GM12891 (cell line): Measurements from ENCODE around the gene MAPK8IP1.

Experiments used
- DNase-seq: peaks from one replicate; pipeline ENCODE4 v3.0.0; 2011; ENCODE audit warnings: low spot score; ENCODE audit not compliant: insufficient read length
- FAIRE-seq: peaks from 2 replicates; lab custom pipeline; 2011; peaks lifted over from hg19 to GRCh38; lab: Jason Lieb, UNC
- PAX5 ChIP-seq: IDR thresholded peaks from 2 replicates; pipeline ENCODE4 v1.6.1; 2011; ENCODE audit warnings: low read length, moderate library complexity, mild to moderate bottlenecking; ENCODE audit not compliant: insufficient read depth, severe bottlenecking
- POLR2A ChIP-seq: IDR thresholded peaks from 2 replicates; pipeline ENCODE4 v1.6.1; 2011; ENCODE audit warnings: low read depth, low read length, control low read depth
- POLR2AphosphoS5 ChIP-seq: IDR thresholded peaks from 2 replicates; pipeline ENCODE4 v1.6.1; 2011; ENCODE audit warnings: low read depth, low read length, control low read depth
- POU2F2 ChIP-seq: IDR thresholded peaks from 2 replicates; pipeline ENCODE4 v1.6.1; 2011; ENCODE audit warnings: low read depth, mild to moderate bottlenecking, control low read depth, low read length, moderate library complexity
- SPI1 ChIP-seq: IDR thresholded peaks from 2 replicates; pipeline ENCODE4 v1.6.1; 2011; ENCODE audit warnings: low read depth, low read length, control low read depth
- TAF1 ChIP-seq: IDR thresholded peaks from 2 replicates; pipeline ENCODE4 v1.6.1; 2011; ENCODE audit warnings: low read depth, low read length, control low read depth

The MAPK8IP1 gene

DNA sequence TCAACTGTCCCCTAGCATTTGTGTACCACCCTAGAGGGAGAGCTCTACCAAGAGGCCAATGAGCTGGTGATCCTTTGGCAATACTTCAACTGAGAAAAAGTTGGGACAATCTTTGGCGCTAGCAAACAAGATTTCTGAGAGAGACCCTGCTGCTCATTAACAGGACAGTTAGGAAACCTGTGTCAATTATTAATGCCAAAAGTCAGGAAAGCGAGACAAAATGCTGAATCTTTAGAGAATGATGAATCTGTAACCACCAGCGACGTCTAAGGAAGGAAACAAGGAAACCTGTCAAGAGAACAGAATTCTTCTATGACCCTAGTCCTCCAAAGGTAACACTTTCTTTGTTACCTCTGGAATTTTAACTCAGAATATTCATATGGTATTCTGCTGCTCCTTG, 56.9 kb downstream of the MAPK8IP1 start:
- DNase-seq (no peak), FAIRE-seq (no peak)
- no peak for TF ChIP-seq PAX5
- no peak for TF ChIP-seq POU2F2

DNA sequence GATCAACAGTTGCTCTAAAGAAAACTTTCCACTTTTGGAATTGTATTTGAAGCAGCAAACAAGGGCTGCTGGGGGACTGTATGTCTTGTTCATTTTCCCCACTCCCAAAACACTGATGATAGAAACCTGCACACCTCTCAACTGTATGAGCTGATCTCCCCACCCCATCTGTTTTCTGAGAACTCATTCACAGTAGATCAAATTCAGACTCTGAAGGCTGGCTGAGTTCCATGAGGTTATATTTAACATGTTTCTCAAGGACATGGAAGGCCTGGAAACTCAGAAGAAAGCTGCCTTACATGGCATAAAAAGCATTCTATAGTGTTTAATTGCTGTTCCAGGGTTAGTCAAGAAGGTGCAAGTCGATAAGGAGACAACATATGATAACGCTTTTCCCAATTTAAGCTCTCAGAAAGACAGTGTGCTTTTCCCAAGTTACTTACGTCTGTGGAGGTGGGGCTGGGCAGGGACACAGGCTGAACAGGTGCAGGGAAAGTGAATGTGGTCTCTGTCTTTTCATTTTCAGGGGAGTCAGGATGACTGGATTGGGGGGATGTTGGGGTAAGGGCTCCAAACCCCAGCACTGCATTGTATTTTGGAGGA, 60.0 kb downstream of the MAPK8IP1 start:
- no peak for TF ChIP-seq POU2F2
- no peak for TF ChIP-seq TAF1
- no peak for TF ChIP-seq SPI1
- no peak for TF ChIP-seq PAX5
- TF ChIP-seq POLR2AphosphoS5, result no peak
- TF ChIP-seq POLR2A, result no peak
- FAIRE-seq, result no peak
- no peak for DNase-seq

DNA sequence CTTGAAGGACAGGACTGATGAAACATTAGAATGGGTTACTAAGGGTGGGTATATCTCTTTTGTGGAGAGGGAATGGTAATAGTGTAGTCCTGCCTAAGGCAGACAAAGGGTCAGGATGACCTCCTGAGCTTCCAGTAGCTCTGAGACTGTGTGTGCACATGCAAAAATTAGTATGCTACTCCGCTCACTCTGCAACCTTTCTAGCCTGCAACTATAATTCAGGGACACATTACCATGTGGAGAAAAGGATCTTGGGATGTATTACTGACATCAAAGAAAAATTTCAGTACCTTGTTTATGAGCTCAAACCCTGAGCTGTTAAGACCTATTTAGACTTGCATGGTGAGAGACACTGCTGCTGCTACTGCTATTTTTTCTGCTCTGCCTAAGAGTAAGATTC, 62.4 kb downstream of the MAPK8IP1 start:
- no peak for DNase-seq
- no peak for FAIRE-seq
- TF ChIP-seq SPI1, result no peak
- no peak for TF ChIP-seq PAX5
- no peak for TF ChIP-seq POU2F2
- TF ChIP-seq POLR2A, result no peak
- TF ChIP-seq TAF1, result no peak

DNA sequence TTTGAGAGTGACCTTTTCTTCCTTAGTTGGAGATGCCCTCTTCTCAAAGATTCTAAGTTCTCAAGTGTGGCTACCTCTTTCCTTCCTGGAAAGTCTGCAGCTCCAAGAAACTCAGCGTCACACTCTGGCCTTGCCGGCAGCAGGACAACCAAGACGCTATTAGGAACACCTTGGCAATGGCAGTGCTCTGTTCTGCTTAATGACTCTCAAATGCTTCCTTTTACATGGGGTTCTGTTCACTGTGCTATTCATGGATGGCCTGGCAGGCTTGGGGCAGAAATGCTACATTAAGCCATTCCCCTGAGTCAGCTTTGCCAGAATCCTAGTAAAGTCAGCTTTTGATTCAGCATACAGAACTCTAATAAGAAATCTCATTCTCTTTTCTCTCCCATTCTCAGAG, 62.9 kb downstream of the MAPK8IP1 start:
- DNase-seq (no peak), FAIRE-seq (no peak)

DNA sequence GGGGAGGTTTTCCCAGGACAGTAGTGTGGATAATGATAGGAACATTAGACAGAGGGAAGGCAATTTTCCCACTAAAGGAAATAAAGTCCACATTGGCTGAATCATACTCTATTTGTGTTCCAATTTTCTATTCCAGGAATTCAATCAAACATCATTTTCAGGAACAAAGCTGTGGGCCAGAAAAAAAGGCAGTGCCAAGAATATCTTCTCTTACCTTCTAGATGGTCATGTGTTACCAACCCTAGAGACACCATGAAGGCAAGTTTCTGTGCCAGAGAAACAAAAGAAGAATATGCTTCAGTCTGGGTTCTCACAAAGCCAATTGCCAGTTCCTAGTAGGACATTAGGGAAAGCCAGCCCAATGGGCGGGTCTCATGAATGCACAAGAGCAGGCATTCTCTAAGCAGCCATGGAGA, 64.5 kb downstream of the MAPK8IP1 start:
- no peak for DNase-seq
- FAIRE-seq, result no peak
- no peak for TF ChIP-seq TAF1
- TF ChIP-seq POU2F2, result no peak
- TF ChIP-seq POLR2A, result no peak
- TF ChIP-seq SPI1, result no peak
- TF ChIP-seq PAX5, result no peak
- TF ChIP-seq POLR2AphosphoS5, result no peak

More for the DNA sequence above, 62.9 kb downstream of the MAPK8IP1 start:
- TF ChIP-seq POU2F2 (no peak), POLR2AphosphoS5 (no peak), TAF1 (no peak), PAX5 (no peak), POLR2A (no peak), SPI1 (no peak)
